Measurements from ENCODE around the gene GRAP. TPM values are rescaled to one million over a fixed set of nuclear protein-coding genes. Genes with fewer than 3 reads are reported as not detected.

Gene GRAP
- total RNA-seq, 1 experiment from 2014 or later: 0.55 TPM

GRCh38 chr17:19009970-19010369 is 36.8 kb downstream of the GRAP start:
- Histone ChIP-seq H4K20me1 (ENCODE audit: control insufficient read depth, insufficient read depth, insufficient read length) (no peaks in the 10 kb centered on the region), H4K8ac (replicated peaks; ENCODE audit: insufficient read length, low read depth, low read length) (no peak overlapping the region), H2AK5ac (ENCODE audit: insufficient read length, low read length) (no peak overlapping the region), H2BK5ac (ENCODE audit: insufficient read length, low read length) (no peak overlapping the region), H3K23ac (ENCODE audit: insufficient read length, low read depth, low read length) (no peak overlapping the region), H3K23me2 (ENCODE audit: insufficient read length, low read depth, low read length, poor library complexity, severe bottlenecking) (no peaks in the 10 kb centered on the region), H2BK15ac (ENCODE audit: low read depth, low read length) (no peak overlapping the region), H2BK20ac (ENCODE audit: low read depth, low read length, poor library complexity, severe bottlenecking) (no peak overlapping the region), H3K79me1 (ENCODE audit: insufficient read depth, low read depth, low read length, poor library complexity, severe bottlenecking) (no peaks in the 10 kb centered on the region), H3K14ac (ENCODE audit: insufficient read depth, low read length) (no peak overlapping the region), H3K4me2 (ENCODE audit: insufficient read depth, insufficient read length, low read length) (no peak overlapping the region), H3K4me1 (ENCODE audit: insufficient read depth, low read length) (no peaks in the 10 kb centered on the region), H3T11ph (ENCODE audit: low read length) (no peak overlapping the region), H3K56ac (ENCODE audit: insufficient read length, low read depth, low read length) (no peak overlapping the region), H3K27ac (ENCODE audit: insufficient read length, low read depth, low read length) (no peak overlapping the region), H4K5ac (ENCODE audit: insufficient read length, low read depth, low read length) (no peak overlapping the region), H4K91ac (ENCODE audit: insufficient read length, low read depth, low read length) (no peak overlapping the region), H3K9ac (ENCODE audit: extremely low read depth, insufficient read length, low read length) (no peak overlapping the region), H3K27me3 (ENCODE audit: insufficient read depth, low read length) (no peaks in the 10 kb centered on the region), H3K79me2 (ENCODE audit: insufficient read depth, low read length) (no peaks in the 10 kb centered on the region), H3K4ac (ENCODE audit: low read depth, low read length) (no peak overlapping the region), H3K18ac (ENCODE audit: insufficient read length, low read depth, low read length) (no peak overlapping the region), H2BK120ac (ENCODE audit: low read depth, low read length, poor library complexity, severe bottlenecking) (no peak overlapping the region), H2BK12ac (ENCODE audit: insufficient read length, low read depth, low read length) (no peak overlapping the region), H3K9me3 (ENCODE audit: control insufficient read depth, low read depth, low read length) (no peaks in the 10 kb centered on the region), H2AFZ (ENCODE audit: low read length) (no peak overlapping the region)
- Mint-ChIP-seq H3K4me1 (peaks cover 10 to 34% of the 10 kb centered on the region in 2 experiments), H3K4me3 (no peak overlapping the region), H3K27ac (no peak overlapping the region; a peak in 1 of 7 replicates), H3K9me3 (peaks cover 3 to 8% of the 10 kb centered on the region in 2 experiments; a peak in 4 of 5 replicates), H3K36me3 (ENCODE audit: insufficient read depth in 1 of 3, low read depth in 3 of 3) (no peaks in the 10 kb centered on the region; a peak in 1 of 7 replicates), H3K27me3 (ENCODE audit: low read depth) (peaks cover 5% of the 10 kb centered on the region; the same call in 1 of the 2 replicates)
- WGBS (ENCODE audit: extremely low coverage, insufficient read length, low lambda C conversion rate): no CpG with 5 or more reads among the region's 12 CpGs
- no peak for DNase-seq
- no peak for TF ChIP-seq CTCF (conservative IDR thresholded peaks at IDR 0.05)

Data from H9 (cell line).